ENCODE results near the gene CDK5RAP2.
"Not testable (repeated sequence)": the region's sequence is repeated elsewhere in the genome, so short reads cannot be mapped to it uniquely, and the experiment has no call there.

The CDK5RAP2 gene

GRCh38 chr9:120580051-120580896, at the start of gene CDK5RAP2:
CDK5RAP2 (minus strand) TSS chr9:120580167; CDS start chr9:120579978, 189 bp downstream.
- DNase-seq: peak; percentile 98

GRCh38 chr9:120628925-120629497, 49.0 kb upstream of the CDK5RAP2 start:
- not testable (repeated sequence) for DNase-seq

GRCh38 chr9:120628207-120628924, 48.4 kb upstream of the CDK5RAP2 start:
- no peak for DNase-seq

GRCh38 chr9:120627073-120627472, 47.1 kb upstream of the CDK5RAP2 start:
- no peak for DNase-seq

- no peak for DNase-seq
Observed at GRCh38 chr9:120626512-120626911, 46.5 kb upstream of the CDK5RAP2 start.

GRCh38 chr9:120625222-120625621, 45.3 kb upstream of the CDK5RAP2 start:
- DNase-seq: no peak

GRCh38 chr9:120622790-120623189, 42.8 kb upstream of the CDK5RAP2 start:
- no peak for DNase-seq

- DNase-seq: no peak
Observed at GRCh38 chr9:120621941-120622340, 42.0 kb upstream of the CDK5RAP2 start.

- DNase-seq: peak; percentile 63
Observed at GRCh38 chr9:120619751-120620655, 40.0 kb upstream of the CDK5RAP2 start.

GRCh38 chr9:120616966-120617935, 37.3 kb upstream of the CDK5RAP2 start:
- DNase-seq: no peak

GRCh38 chr9:120612218-120612617, 32.3 kb upstream of the CDK5RAP2 start:
- DNase-seq: no peak

GRCh38 chr9:120611690-120612068, 31.7 kb upstream of the CDK5RAP2 start:
- DNase-seq: no peak

GRCh38 chr9:120610975-120611689, 31.2 kb upstream of the CDK5RAP2 start:
- no peak for DNase-seq

- no peak for DNase-seq
Observed at GRCh38 chr9:120609636-120610035, 29.7 kb upstream of the CDK5RAP2 start.

GRCh38 chr9:120608421-120608820, 28.5 kb upstream of the CDK5RAP2 start:
- no peak for DNase-seq

- DNase-seq: no peak
Observed at GRCh38 chr9:120603591-120603990, 23.6 kb upstream of the CDK5RAP2 start.

GRCh38 chr9:120603010-120603409, 23.0 kb upstream of the CDK5RAP2 start:
- DNase-seq: no peak

- no peak for DNase-seq
Observed at GRCh38 chr9:120593955-120594277, 13.9 kb upstream of the CDK5RAP2 start.

GRCh38 chr9:120593250-120593954, 13.4 kb upstream of the CDK5RAP2 start:
- DNase-seq: no peak

- no peak for DNase-seq
Observed at GRCh38 chr9:120592210-120592609, 12.2 kb upstream of the CDK5RAP2 start.

Data from COR-L47 (cell line).